HepG2 (cell line): ENCODE measurements around the gene CDH22. TPM values are rescaled to one million over a fixed set of nuclear protein-coding genes. Genes with fewer than 3 reads are reported as not detected.

Experiments
- ATAC-seq: fragments of 200-7000 bp; cut with Tn5 transposase; 3 replicates; pipeline ENCODE4 v1.9.1; 2020; ENCODE audit warnings: mild to moderate bottlenecking, moderate library complexity
- BruUV-seq: library from RNA; stranded (reverse); fragments of 400-500 nt; replicated peaks from 2 replicates; lab custom pipeline; 2021; lab: Mats Ljungman, UMichigan
- CTCF ChIA-PET: fragments of 300-600 bp; formaldehyde crosslinking; extraction: SDS; loops from one replicate; lab custom pipeline; 2021; ENCODE audit warnings: low total read pairs, inconsistent platforms, low intra/inter-chr PET ratio; lab: Yijun Ruan, JAX
- POLR2A ChIA-PET: fragments of 350-600 bp; sonication (Branson Sonifier 250); formaldehyde crosslinking; loops from one replicate; lab custom pipeline; 2020; ENCODE audit warnings: antibody characterized with exemption, inconsistent platforms; lab: Yijun Ruan, JAX
- DNase-seq: peaks from one replicate; pipeline ENCODE4 v3.0.0-alpha.2; 2015; ENCODE audit warnings: low spot score
- FAIRE-seq: peaks from 3 replicates; lab custom pipeline; 2011; peaks lifted over from hg19 to GRCh38; lab: Jason Lieb, UNC
- H2AFZ ChIP-seq: one replicate; pipeline ENCODE4 v1.6.1; 2011; ENCODE audit warnings: low read length, inconsistent platforms
- H3K27ac ChIP-seq: fragments of 300-600 bp; 3 replicates; pipeline ENCODE4 v1.8.0; 2011; ENCODE audit warnings: mixed run types, mild to moderate bottlenecking, mixed read lengths, low read length, inconsistent platforms; ENCODE audit not compliant: insufficient read depth; ENCODE audit errors: extremely low read length
- H3K27me3 ChIP-seq, 2 experiments: fragments of 200-600 bp in 1 of 2; 2 replicates in 1 of 2; 3 replicates in 1 of 2; pipeline versions ENCODE4 v1.6.0 to v1.8.0; 2011; ENCODE audit warnings: low read length in 2 of 2, mild to moderate bottlenecking in 2 of 2, moderate library complexity in 2 of 2, inconsistent platforms in 1 of 2; ENCODE audit not compliant: insufficient read depth in 2 of 2, control insufficient read depth in 1 of 2
- H3K36me3 ChIP-seq, 2 experiments: fragments of 200-600 bp in 1 of 2; replicated peaks in 1 of 2; 2 replicates in 1 of 2; 3 replicates in 1 of 2; pipeline versions ENCODE4 v1.5.1 to v1.8.0; 2011; ENCODE audit warnings: low read length in 2 of 2, inconsistent platforms in 1 of 2; ENCODE audit not compliant: insufficient read depth in 2 of 2, control insufficient read depth in 1 of 2
- H3K4me1 ChIP-seq: 2 replicates; pipeline ENCODE4 v1.5.1; 2012; ENCODE audit warnings: low read length, inconsistent platforms; ENCODE audit not compliant: insufficient read depth
- H3K4me2 ChIP-seq: 2 replicates; pipeline ENCODE4 v1.6.0; 2011; ENCODE audit warnings: low read depth, low read length, inconsistent platforms
- H3K4me3 ChIP-seq, 3 experiments: fragments of 200-600 bp in 1 of 3; sonication (generic), shearing (Covaris generic) in 1 of 3; replicated peaks in 1 of 3; 2 replicates each; pipeline ENCODE4 v1.5.1; 2011 to 2016; ENCODE audit warnings: low read length in 3 of 3, inconsistent platforms in 2 of 3, low read depth in 2 of 3, mild to moderate bottlenecking in 2 of 3, control low read depth in 1 of 3, mixed read lengths in 1 of 3; ENCODE audit not compliant: insufficient read depth in 1 of 3
- H3K79me2 ChIP-seq: one replicate; pipeline ENCODE4 v1.6.1; 2011; ENCODE audit warnings: low read length, inconsistent platforms; ENCODE audit not compliant: insufficient read depth
- H3K9ac ChIP-seq: 2 replicates; pipeline ENCODE4 v1.6.0; 2011; ENCODE audit warnings: mild to moderate bottlenecking, low read depth, low read length, inconsistent platforms; ENCODE audit not compliant: insufficient read depth
- H3K9me3 ChIP-seq: 2 replicates; pipeline ENCODE4 v1.5.1; 2012; ENCODE audit warnings: mild to moderate bottlenecking, low read length
- H4K20me1 ChIP-seq: 2 replicates; pipeline ENCODE4 v1.6.0; 2011; ENCODE audit warnings: inconsistent platforms, mild to moderate bottlenecking, low read length, moderate library complexity; ENCODE audit not compliant: insufficient read depth
- FOSL2 ChIP-seq: sonication (generic); formaldehyde crosslinking; IDR thresholded peaks from 2 replicates; pipeline ENCODE4 v1.4.0; 2020; ENCODE audit warnings: missing genetic modification reagents
- GABPB1 ChIP-seq: IDR thresholded peaks from 2 replicates; pipeline ENCODE4 v1.6.1; 2016; ENCODE audit warnings: mild to moderate bottlenecking, missing genetic modification reagents, moderate library complexity, missing compliant biosample characterization
- IKZF1 ChIP-seq: fragments of 450-650 bp; IDR thresholded peaks from 2 replicates; pipeline ENCODE4 v1.7.1; 2016
- NKX3-1 ChIP-seq: sonication (generic); formaldehyde crosslinking; IDR thresholded peaks from 2 replicates; pipeline ENCODE4 v1.5.0; 2020; ENCODE audit warnings: missing genetic modification reagents
- NR2F6 ChIP-seq, 2 experiments: IDR thresholded peaks; 2 replicates each; pipeline ENCODE4 v1.6.1; 2016; ENCODE audit warnings: antibody characterized with exemption in 1 of 2, mild to moderate bottlenecking in 1 of 2
- RELA ChIP-seq: sonication (generic); formaldehyde crosslinking; IDR thresholded peaks from 2 replicates; pipeline ENCODE4 v1.4.0; 2020; ENCODE audit warnings: missing genetic modification reagents
- SMYD3 ChIP-seq: sonication (generic); formaldehyde crosslinking; IDR thresholded peaks from 2 replicates; pipeline ENCODE4 v1.8.1; 2023; ENCODE audit warnings: mild to moderate bottlenecking, missing genetic modification reagents
- TP53 ChIP-seq: sonication (generic); formaldehyde crosslinking; conservative IDR thresholded peaks from 2 replicates; pipeline ENCODE4 v1.4.0; 2020; ENCODE audit warnings: missing genetic modification reagents
- ZBTB42 ChIP-seq: sonication (generic); formaldehyde crosslinking; IDR thresholded peaks from 2 replicates; pipeline ENCODE4 v1.5.0; 2020; ENCODE audit warnings: mild to moderate bottlenecking, missing genetic modification reagents
- ZNF260 ChIP-seq: sonication (generic); formaldehyde crosslinking; IDR thresholded peaks from 2 replicates; pipeline ENCODE4 v1.4.0; 2020; ENCODE audit warnings: missing genetic modification reagents, low read depth, mild to moderate bottlenecking, borderline replicate concordance
- ZSCAN21 ChIP-seq: sonication (generic); formaldehyde crosslinking; IDR thresholded peaks from 2 replicates; pipeline ENCODE4 v1.8.0; 2022; ENCODE audit warnings: mild to moderate bottlenecking, missing genetic modification reagents, moderate library complexity, borderline replicate concordance
- WGBS: methylation state at CpG from one replicate; pipeline ENCODE4 v1.1.6; 2017; ENCODE audit warnings: low lambda C conversion rate; 5-methylcytosine and 5-hydroxymethylcytosine counted together
- in situ Hi-C: cut with HindIII; loops from 2 replicates; pipeline ENCODE4 v1.10.0; 2017; ENCODE audit warnings: low pct_unique_long_range_greater_than_20kb; ENCODE audit not compliant: extremely low pct_ligation_motif_present
- intact Hi-C: fragments of 100-400 bp; cut with micrococcal nuclease; formaldehyde crosslinking; loops from one replicate; pipeline ENCODE4 v1.10.0; 2022; ENCODE audit not compliant: unreplicated experiment
- polyA plus RNA-seq, 8 experiments: library from polyadenylated mRNA; depleted of rRNA in 3 of 8; stranded (reverse) in 7 of 8; unstranded in 1 of 8; fragments of >200 nt; fragmentation: Illumina TruSeq in 4 of 8; extraction: Trizol in 4 of 8; gene quantifications; 2 replicates each; pipeline versions ENCODE4 v1.2.1 to v1.2.3, GENCODE V29; 2011 to 2016; ENCODE audit warnings: low read depth in 4 of 8, missing spikeins in 1 of 8, mixed read lengths in 1 of 8; ENCODE audit not compliant: insufficient read depth in 1 of 8
- total RNA-seq, 5 experiments: library from RNA; depleted of rRNA; stranded (reverse); fragments of >200 nt; fragmentation: Illumina TruSeq; extraction: Trizol; gene quantifications; 2 replicates each; pipeline ENCODE4 v1.2.3, GENCODE V29; 2016; ENCODE audit warnings: low read depth in 1 of 5
- TF ChIP-seq, protein P1 (sequence below): sonication (generic); formaldehyde crosslinking; IDR thresholded peaks from 2 replicates; pipeline ENCODE4 v1.4.0; 2020; ENCODE audit warnings: mild to moderate bottlenecking, missing genetic modification reagents
- TF ChIP-seq, protein P2 (sequence below): sonication (generic); formaldehyde crosslinking; IDR thresholded peaks from 2 replicates; pipeline ENCODE4 v1.4.0; 2020; ENCODE audit warnings: missing genetic modification reagents
- TF ChIP-seq, protein P3 (sequence below): sonication (generic); formaldehyde crosslinking; IDR thresholded peaks from 2 replicates; pipeline ENCODE4 v1.4.0; 2020; ENCODE audit warnings: missing genetic modification reagents
- TF ChIP-seq, protein P4 (sequence below): sonication (generic); formaldehyde crosslinking; IDR thresholded peaks from 2 replicates; pipeline ENCODE4 v1.5.1; 2020; ENCODE audit warnings: mild to moderate bottlenecking, moderate library complexity, missing genetic modification reagents

Gene CDH22
- total and polyA plus RNA-seq, 2 of the 13 experiments (the other 11 are each of a cell fraction or from before 2014, with no cell fraction given): not detected

DNA sequence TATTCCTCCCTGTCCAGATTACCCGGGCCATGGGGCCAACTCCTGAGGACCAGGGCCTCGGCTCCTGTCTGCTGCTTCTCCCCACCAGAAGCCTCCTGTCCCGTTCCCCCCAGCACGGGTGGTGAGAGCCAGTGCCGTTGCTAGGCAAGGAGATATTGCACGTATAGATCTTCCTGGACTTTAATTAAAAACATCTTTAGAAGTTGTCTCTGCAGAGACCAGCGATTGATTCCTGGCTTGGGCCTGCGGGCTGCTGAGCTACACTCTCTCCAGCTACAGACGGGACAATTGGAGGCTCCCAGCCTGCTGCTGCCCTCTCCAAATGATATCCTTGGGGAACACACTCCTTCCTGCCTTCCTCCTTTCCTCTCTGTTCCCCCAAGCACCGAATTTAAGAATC, 74.6 kb downstream of the CDH22 start:
- Histone ChIP-seq H3K4me2 (no peak overlapping the region), H3K9ac (no peak overlapping the region), H3K4me3 (no peak overlapping the region), H3K36me3 (no peaks in the 10 kb centered on the region), H3K27me3 (no peaks in the 10 kb centered on the region), H3K9me3 (no peaks in the 10 kb centered on the region), H3K4me1 (no peaks in the 10 kb centered on the region), H2AFZ (no peak overlapping the region), H3K79me2 (no peaks in the 10 kb centered on the region), H4K20me1 (peaks cover 8% of the 10 kb centered on the region; the same call in 1 of the 2 replicates), H3K27ac (no peak overlapping the region)
- POLR2A ChIA-PET: no interaction called here
- ATAC-seq: no peak
- intact Hi-C loops: no loop called here
- DNase-seq: no peak
- in situ Hi-C loops: no loop called here
- FAIRE-seq: no peak
- WGBS: 6% methylated on average over 10 of the region's 10 CpGs
- no TSS peak for BruUV-seq
- CTCF ChIA-PET: no interaction called here
- TF ChIP-seq ZBTB42 (CRISPR knock-in tag) (no peak), RELA (CRISPR knock-in tag) (no peak), ZSCAN21 (no peak), FOSL2 (no peak), TP53 (CRISPR knock-in tag) (no peak), GABPB1 (no peak), IKZF1 (no peak), ZNF260 (CRISPR knock-in tag) (no peak), NR2F6 (IDR thresholded peaks at IDR 0.05) (no peak), NR2F6 (CRISPR knock-in tag; IDR thresholded peaks at IDR 0.05) (no peak), NKX3-1 (no peak), SMYD3 (CRISPR knock-in tag) (no peak)
- TF ChIP-seq, protein P1, sequence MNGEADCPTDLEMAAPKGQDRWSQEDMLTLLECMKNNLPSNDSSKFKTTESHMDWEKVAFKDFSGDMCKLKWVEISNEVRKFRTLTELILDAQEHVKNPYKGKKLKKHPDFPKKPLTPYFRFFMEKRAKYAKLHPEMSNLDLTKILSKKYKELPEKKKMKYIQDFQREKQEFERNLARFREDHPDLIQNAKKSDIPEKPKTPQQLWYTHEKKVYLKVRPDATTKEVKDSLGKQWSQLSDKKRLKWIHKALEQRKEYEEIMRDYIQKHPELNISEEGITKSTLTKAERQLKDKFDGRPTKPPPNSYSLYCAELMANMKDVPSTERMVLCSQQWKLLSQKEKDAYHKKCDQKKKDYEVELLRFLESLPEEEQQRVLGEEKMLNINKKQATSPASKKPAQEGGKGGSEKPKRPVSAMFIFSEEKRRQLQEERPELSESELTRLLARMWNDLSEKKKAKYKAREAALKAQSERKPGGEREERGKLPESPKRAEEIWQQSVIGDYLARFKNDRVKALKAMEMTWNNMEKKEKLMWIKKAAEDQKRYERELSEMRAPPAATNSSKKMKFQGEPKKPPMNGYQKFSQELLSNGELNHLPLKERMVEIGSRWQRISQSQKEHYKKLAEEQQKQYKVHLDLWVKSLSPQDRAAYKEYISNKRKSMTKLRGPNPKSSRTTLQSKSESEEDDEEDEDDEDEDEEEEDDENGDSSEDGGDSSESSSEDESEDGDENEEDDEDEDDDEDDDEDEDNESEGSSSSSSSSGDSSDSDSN (CRISPR knock-in tag): no peak
- TF ChIP-seq, protein P2, sequence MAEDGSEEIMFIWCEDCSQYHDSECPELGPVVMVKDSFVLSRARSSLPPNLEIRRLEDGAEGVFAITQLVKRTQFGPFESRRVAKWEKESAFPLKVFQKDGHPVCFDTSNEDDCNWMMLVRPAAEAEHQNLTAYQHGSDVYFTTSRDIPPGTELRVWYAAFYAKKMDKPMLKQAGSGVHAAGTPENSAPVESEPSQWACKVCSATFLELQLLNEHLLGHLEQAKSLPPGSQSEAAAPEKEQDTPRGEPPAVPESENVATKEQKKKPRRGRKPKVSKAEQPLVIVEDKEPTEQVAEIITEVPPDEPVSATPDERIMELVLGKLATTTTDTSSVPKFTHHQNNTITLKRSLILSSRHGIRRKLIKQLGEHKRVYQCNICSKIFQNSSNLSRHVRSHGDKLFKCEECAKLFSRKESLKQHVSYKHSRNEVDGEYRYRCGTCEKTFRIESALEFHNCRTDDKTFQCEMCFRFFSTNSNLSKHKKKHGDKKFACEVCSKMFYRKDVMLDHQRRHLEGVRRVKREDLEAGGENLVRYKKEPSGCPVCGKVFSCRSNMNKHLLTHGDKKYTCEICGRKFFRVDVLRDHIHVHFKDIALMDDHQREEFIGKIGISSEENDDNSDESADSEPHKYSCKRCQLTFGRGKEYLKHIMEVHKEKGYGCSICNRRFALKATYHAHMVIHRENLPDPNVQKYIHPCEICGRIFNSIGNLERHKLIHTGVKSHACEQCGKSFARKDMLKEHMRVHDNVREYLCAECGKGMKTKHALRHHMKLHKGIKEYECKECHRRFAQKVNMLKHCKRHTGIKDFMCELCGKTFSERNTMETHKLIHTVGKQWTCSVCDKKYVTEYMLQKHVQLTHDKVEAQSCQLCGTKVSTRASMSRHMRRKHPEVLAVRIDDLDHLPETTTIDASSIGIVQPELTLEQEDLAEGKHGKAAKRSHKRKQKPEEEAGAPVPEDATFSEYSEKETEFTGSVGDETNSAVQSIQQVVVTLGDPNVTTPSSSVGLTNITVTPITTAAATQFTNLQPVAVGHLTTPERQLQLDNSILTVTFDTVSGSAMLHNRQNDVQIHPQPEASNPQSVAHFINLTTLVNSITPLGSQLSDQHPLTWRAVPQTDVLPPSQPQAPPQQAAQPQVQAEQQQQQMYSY (CRISPR knock-in tag): no peak
- TF ChIP-seq, protein P3, sequence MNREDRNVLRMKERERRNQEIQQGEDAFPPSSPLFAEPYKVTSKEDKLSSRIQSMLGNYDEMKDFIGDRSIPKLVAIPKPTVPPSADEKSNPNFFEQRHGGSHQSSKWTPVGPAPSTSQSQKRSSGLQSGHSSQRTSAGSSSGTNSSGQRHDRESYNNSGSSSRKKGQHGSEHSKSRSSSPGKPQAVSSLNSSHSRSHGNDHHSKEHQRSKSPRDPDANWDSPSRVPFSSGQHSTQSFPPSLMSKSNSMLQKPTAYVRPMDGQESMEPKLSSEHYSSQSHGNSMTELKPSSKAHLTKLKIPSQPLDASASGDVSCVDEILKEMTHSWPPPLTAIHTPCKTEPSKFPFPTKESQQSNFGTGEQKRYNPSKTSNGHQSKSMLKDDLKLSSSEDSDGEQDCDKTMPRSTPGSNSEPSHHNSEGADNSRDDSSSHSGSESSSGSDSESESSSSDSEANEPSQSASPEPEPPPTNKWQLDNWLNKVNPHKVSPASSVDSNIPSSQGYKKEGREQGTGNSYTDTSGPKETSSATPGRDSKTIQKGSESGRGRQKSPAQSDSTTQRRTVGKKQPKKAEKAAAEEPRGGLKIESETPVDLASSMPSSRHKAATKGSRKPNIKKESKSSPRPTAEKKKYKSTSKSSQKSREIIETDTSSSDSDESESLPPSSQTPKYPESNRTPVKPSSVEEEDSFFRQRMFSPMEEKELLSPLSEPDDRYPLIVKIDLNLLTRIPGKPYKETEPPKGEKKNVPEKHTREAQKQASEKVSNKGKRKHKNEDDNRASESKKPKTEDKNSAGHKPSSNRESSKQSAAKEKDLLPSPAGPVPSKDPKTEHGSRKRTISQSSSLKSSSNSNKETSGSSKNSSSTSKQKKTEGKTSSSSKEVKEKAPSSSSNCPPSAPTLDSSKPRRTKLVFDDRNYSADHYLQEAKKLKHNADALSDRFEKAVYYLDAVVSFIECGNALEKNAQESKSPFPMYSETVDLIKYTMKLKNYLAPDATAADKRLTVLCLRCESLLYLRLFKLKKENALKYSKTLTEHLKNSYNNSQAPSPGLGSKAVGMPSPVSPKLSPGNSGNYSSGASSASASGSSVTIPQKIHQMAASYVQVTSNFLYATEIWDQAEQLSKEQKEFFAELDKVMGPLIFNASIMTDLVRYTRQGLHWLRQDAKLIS (CRISPR knock-in tag): no peak
- TF ChIP-seq, protein P4, sequence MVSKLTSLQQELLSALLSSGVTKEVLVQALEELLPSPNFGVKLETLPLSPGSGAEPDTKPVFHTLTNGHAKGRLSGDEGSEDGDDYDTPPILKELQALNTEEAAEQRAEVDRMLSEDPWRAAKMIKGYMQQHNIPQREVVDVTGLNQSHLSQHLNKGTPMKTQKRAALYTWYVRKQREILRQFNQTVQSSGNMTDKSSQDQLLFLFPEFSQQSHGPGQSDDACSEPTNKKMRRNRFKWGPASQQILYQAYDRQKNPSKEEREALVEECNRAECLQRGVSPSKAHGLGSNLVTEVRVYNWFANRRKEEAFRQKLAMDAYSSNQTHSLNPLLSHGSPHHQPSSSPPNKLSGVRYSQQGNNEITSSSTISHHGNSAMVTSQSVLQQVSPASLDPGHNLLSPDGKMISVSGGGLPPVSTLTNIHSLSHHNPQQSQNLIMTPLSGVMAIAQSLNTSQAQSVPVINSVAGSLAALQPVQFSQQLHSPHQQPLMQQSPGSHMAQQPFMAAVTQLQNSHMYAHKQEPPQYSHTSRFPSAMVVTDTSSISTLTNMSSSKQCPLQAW (CRISPR knock-in tag): no peak
